DMS153 (cell line): Measurements from ENCODE around the gene WIPF3.

Experiments
- DNase-seq: peaks from one replicate; lab custom pipeline; 2025; lab: John Stamatoyannopoulos, UW

Gene WIPF3

DNA sequence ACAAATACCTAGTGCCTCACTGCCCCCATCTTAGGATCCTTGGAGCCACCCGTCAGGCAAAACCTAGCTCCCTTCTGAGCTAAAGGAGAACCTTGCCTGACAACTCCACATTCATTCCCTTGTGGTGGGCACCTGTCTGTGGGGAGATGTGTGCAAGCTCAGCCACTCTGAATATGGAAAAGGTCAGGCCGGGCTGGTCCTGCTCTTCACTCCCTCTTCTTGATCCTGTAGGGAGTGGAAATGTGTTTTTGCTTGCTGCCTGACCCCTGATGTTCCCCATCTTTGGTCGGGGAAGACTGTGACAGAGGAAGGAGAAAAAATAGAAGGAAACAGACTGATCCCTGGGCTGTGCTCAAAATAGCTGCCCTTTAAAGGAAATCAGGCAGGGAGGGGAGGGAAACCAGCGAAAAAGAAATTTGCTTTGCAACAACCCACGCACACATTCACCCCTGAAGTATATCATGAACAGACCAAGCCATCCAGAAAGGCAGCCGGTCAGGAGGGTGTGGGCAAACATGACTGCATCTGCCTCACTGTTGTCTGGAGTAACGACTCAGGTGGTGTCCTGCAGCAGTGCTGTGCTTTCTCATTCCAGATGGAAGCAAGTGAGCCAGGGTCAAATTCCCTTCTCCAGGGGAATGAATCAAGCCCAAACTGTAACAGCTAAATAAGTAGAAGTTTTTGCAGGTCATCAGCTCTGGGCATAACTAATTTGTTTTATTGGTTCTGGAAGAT is 109.3 kb downstream of the WIPF3 start:
- no peak for DNase-seq

DNA sequence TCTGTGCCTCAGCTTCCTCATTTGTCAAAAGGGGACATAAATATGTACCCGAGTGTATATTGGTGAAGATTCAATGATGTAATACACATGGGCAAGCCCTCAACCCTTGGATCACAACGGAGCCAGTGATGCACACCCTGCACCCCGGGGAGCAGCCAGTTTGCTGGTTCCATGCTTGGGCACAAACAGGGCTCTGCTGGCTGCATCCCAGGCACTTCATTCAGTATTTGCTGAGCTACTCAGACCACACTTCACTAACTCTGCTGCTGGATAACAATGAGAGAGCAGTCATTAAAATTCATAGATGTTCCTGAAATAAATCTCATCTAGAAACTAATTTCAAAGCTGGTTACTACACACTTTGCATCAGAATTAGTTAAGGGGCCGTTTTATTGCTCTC is 111.3 kb downstream of the WIPF3 start:
- peak; percentile 38 for DNase-seq

DNA sequence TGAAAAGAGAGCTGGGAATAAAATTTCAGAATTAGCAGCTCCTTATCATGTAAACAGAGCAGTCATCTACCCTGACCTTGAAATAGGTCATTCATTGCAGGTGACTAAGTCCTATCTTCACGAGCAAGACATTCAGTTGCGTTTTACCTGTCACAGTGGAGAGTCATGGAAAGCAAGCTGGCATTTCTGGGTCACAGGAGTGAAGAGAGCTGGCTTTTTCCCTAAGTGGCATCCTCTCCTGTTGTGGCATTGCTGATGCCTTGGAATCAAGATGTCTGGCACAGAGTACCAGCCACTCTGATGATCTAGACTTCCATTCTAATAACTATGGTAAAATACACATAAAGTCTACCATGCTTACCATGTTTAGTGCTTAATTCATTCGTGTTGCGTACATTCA is 112.5 kb downstream of the WIPF3 start:
- DNase-seq = no peak

DNA sequence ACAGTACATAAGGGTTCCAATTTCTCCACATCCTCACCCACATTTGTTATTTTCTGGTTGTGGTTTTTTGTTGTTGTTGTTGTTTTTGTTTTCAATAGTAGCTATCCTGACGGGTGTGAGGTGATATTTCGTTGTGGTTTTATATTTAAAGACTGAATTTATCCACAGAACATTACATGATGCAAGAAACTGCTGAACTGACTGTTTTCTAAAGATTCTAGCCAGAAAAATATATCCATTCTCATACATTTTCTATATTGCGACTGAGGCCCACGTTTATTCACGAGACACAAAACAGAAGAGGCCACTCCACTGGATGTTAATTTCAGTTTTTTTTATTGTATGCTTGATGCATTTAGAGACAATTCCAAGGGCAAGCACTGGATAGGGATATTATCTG is 113.5 kb downstream of the WIPF3 start:
- no peak for DNase-seq

DNA sequence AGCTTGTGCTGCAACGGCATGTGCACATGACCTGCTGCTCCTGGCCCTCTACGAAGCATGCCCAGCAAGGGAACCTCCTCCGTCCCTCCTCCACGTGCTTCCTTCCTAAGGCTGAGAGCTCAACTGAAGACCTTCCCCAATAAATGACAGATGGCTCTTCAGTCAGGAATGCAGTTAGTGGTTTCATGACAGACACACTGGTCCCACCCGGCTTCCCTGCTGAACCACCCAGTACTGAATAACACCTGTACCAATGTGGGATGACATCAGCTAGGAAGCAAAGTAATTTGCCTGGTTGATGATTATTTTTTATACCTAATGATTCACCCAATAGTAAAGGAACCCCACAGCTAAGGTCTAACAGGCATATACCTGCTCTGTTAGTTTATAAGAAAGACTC is 114.2 kb downstream of the WIPF3 start:
- no peak for DNase-seq

DNA sequence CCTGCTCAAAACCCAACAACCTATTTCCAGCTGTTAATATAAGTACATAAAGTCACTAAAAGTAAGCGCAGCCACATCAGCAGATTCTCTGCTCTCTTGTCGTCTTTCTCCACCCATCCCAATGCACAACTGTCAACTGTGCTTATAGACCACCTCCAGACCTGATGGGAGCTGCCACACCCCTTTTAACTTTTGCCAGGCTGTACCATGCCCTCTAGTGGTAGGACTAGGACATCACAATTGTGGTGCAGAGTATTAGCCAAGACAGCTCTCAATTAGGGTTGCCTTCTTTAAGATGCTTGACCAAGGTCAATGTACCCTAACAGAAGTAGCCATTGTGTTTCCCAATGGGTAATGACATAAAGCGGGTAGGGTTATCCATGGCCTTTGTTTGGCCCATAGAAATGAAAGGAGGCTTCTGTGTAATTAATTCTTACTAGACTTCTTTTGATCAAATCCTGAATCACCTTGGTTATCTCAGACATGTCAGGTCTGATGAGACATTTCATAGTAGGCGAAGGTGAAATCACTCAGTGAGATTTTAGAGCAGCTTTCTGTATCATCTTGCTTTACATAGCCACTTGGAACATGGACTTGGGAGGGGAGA is 115.2 kb downstream of the WIPF3 start:
- DNase-seq = peak; percentile 49

DNA sequence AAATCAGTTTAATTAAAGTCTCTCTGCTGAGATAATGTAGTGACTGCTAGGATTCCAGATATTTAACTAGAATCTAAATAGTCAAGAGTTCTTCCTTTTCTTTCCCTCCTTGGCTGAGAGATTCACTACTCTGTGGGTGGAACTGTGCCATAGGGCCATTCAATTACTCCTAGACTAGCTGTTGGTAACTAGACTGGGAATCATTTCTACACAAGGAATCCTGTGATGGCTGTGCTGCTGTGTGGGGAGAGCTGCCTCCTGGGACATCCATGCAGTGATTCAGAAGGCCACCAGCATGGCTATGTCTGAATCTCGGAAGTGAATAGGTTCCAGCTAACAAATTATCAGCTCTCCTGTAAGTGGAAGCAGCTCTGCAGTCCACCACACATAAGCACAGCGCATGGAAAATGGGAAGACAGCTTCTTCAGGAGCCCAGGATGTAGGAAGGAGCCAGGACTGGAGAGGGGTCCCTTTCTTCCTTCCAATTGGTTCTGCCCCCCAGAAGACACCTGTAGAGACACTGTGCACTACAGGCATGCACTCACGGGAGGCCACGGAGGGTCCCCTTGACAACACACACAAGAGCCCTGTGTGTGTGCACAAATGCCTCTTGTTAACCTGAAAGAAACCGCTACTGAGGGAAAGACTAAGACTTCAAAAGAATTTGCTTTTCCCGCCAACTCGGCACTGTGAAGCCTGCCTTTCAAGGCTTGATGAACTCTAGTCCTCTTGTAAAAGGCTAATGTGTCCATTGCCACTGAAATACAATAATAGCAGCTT is 116.8 kb downstream of the WIPF3 start:
- no peak for DNase-seq

DNA sequence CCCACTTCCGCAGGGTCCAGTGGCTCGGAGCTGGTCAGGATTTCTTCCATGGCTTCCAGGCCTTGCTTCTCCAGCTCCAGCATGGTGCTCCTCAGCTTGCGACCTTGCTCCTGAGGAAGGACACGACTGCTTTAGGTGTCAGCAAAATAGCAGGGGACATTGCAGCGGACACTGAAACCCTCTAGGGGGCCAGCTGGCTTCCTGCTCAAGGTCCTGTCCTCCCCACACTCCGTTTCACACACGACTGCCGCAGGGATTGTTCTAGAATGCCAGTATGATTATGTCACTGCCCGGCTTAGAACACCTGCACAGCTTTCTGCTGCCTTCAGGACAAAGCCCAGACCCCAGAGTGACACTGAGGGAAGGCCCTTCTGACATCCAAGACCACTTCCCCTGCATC is 117.7 kb downstream of the WIPF3 start:
- no peak for DNase-seq

DNA sequence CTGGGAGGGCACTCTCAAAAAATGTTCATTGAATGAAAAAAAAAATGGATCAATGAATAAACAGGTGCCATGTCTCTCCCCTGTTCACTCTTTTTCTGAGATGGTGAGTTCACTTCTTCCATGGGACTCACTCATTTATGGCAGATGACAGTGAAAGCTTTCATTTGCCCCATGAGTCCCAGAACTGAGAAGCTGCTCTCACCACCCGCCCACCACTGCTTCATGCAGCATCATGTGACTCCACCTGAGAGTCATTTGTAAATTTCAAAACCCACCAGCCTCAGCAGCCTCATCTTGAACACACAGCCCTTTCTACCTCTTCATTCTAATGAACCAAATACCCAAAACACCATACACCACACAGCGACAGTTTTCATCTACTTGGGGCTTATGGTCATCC is 118.4 kb downstream of the WIPF3 start:
- DNase-seq = no peak

DNA sequence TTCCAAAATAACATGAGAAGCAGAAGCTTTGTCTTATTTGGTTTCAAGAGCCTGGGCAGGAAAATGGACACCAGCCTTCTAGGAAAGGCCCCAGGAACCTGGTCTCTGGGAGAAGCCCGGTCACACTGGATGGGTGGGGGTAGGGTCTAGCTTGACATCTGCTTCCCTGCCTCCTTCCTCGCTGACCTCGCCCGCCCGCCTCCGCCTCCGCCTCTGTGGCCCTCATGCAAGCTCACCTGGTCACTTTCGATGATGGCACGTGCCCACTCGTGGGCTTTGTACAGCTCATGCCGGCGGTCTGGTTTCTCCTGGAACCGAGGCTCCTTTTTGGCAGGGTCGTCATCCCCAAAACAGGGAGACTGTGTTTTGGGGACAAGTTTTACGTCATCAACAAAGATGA is 119.9 kb downstream of the WIPF3 start:
- no peak for DNase-seq

DNA sequence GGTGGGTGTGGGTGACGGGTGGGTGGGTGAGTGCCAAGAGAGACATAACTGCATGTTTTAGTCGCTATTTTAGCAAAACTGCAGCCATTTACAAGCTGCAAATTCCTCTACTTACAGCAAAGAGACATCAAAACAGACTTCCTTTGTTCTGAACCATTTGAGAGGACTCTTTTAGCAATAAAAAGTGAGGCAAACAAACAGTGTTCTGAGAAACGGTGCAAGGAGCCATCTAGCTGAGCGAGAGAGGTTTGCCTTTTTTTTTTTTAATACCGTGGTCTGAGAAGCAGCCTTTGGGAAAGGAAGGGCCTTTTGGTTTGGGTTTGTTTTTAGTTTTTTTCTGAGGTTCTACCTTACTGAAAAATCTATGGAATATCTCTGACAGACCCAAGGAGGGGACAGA is 120.4 kb downstream of the WIPF3 start:
- no peak for DNase-seq

DNA sequence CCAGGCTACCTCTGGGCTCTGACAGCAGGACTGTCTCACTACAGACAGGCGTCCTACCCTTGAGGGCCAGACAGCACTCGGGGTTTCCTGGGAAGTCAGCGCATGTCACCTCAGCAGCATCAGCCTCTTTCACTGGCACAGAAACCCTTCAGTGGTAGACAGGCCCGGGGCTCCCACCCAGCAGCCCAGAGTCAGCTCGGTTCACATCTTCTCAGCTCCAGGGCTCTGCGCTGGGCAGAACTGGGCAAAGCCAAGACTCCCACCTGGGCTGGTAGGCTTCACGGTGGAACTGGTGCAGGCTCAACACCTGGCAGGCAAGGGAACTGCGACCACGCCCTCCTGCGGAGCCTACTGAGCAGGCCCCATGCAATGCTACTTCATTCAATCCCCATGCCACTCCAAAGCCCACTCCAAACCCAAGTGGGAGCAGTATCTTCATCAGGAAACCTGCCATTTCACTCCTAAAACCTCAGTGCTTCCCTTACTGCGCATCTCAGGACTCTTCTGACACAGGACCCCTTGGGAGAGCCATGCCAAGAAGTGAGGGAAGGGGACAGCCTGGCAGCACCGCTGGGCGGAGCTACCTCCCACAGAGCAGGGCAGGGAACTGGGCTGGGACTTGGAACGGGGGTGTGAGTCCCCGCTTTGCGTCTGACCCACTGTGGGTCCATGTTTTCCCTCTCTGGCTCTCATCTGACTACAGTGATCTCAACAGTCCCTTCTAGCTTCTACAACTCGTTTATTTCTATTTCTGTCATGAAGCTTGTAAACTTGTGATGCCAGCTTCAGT is 122.9 kb downstream of the WIPF3 start:
- no peak for DNase-seq

DNA sequence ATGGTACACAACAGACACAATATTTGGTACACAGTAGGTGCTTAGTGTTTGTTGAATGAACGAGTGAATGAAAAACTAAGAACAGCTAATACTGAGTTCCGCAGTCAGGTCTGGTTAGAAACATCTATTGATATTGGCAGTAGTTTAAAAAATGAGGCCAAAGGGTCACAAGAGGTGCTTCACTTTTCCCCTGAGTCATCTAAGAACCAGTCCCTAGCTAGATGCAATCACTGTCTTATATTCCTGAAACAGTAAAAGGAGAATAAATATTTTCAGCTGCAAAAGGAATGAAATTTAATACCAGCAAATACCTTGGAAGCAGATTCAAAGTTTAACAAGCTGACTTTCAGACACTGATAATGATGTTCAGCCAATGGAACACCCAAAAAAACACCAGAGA is 128.8 kb downstream of the WIPF3 start:
- no peak for DNase-seq

DNA sequence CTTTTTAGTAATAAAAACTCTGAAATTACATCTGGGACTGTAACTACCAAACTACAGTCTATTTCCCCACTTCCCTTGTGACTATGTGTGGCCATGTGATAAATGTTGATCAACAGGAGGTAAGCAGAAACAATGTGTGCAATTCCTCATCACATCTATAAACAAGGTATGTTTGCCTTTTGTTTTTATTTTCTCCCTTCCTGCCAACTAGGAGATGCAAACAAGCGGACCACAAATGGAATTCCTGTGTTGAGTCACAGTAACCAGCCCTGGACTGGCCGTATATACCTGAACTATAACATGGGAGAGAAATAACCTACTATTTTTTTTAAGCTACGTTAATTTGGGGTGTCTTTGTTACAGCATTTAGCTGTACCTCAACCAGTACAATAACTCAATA is 130.8 kb downstream of the WIPF3 start:
- no peak for DNase-seq

DNA sequence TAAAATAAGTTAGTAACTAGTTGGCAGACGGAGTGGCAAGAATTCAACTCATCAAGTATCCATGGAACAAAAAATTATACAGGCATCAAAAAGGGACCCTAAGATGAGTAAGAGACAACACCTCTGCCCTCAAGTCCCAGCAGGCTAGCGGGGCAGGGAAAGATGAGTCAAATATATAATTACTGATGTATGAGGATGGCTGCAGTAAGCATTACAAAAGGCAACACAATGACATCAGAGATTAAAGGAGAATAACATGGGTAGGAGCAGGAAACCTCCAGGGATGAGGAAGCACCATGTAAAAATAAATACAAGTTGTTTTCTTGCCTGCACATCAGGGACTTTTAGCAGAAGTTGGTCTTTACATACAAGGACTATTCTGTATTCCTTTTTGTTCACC is 133.9 kb downstream of the WIPF3 start:
- DNase-seq = no peak

DNA sequence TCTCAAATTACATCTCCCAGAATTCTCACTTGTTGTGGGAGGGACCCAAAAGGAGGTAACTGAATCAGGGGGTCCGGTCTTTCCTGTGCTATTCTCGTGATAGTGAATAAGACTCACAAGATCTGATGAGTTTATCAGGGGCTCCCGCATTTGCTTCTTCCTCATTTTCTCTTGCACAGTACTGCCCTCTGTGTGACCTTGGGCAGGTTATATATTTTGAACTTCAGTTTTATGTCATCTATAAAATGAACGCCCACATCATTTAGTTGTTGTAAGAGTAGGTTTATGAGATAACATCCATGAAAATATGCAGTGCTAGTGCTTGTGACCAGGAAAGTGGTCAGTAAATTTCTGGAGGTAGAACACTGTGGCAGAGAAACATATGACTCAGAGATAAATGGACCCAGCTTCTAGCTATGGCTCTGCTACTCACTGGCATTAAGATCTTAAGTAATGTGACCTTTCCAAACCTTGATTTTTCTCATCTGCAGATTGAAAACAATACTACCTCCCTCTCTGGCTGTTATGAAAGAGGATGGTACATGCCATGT is 139.0 kb downstream of the WIPF3 start:
- DNase-seq = no peak

DNA sequence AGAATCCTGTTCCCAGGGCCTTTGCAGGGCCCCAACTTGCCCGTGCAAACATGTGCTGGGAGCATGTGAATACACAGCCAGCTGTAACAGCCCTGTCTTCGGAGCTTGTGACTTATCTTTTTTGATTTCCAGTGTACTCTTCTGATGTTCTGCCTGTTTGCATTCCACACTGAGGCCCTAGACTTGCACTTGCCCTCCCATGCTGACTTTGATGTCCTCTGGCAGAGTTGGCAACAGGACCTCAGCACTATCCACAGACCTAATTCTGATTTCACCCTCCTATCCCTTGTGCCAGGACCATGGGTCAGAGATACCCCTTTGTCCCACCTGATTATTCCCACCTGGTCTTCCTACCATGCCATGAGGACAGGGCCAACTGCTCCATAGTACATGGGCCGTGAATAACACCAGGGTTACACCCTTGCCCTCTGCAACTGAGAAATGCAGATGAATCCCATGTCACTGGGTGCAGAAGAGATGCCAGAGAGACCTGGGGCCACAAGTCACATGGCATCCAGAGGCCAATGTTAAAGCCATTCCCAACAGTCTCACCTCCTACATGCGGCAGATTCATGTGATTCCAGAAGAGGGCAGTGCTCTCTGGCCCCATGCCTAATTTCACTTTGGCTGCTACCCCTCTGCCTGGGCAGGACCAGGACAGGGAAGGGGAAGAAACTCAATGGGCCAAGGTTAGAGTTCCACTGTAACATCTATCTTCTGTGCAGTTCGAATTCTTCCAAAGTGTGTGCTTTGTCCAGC is 140.3 kb downstream of the WIPF3 start:
- no peak for DNase-seq

DNA sequence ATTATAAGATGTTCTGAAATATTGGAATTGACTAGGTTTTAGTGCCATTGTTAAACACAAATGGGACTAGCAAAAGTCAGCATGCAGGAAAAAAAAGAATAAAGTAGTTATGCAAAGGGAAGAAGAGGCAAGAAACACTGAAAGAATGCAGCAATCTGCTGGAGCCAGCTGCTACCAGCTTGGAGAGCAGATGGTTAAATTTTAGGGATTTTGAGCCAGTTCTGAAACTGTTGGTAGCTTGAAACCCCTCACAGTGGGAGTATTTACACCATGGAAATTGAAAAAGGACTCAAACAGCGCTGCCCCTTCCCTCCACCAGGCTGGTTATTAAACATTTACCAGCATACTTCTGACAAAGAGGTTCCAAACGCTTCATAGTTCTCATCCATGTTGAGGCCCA is 142.3 kb downstream of the WIPF3 start:
- DNase-seq = no peak

DNA sequence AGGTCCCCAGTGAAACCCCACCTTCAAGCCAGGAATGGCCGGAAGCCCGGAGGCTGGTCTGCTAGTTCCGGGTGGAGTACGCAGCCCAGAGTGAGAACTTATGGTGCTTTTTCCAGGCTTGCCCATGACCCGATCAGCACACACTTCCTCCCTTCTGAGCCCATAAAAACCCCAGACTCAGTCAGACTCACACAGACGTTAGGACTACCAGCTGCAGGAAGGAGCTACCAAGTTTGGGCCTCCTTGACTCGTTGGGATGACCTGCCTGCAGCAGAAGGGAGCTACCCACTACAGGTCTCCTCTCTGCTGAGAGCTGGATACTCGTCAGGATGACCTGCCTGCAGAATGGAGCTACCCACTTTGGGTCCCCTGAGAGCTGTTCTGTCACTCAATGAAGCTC is 144.2 kb downstream of the WIPF3 start:
- DNase-seq = no peak

DNA sequence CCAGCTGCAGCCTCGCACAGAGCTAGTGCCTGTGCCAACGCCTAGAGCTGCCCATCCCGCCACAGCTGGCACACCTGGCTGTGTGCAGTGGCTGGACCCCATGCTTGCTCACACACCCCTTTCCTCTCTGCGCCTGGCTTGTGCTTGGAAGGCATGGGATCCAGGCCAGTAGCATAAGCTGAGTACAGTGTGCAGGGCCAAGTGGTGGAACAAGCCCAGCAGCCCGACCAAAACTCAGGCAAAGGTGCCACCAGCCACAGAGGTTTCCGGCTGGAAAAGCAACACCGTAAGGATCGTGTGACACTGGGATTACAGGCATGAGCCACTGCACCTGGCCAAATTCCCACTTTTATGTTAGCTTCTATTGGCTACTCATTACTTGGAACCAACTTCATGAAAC is 144.9 kb downstream of the WIPF3 start:
- no peak for DNase-seq

DNA sequence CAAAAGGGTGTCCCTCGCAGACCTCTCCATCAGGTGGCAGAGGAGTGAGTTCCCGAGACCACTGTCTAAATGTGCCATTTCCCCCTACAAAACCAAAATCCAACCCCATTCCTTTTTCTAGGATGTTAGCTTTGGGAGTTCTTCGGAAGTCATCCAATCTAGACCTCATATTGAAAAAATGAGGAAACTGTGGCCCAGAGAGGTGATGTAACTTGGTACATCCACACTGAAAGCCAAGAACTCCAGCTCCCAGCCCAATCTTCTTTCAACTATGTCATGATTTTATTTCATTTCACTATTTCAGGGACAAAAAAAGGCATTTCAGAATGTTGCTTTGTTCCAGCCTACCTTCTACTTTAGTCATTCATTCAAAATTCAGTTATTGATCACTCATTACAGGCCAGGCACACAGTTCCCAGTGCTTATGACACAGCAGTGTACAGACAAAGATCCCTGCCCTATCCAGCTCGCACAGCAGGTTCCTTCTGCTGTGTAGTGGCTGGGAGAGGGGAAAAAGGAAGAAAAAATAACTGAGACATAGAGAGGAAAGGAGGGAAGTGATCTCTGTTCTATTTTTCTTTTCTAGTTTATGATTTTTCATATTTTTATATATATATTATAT is 147.5 kb downstream of the WIPF3 start:
- no peak for DNase-seq
